ENCODE results near the gene SNX7. TPM values are rescaled to one million over a fixed set of nuclear protein-coding genes. Genes with fewer than 3 reads are reported as not detected.

Gene SNX7
- total and polyA plus RNA-seq, 12 donors = 3.3 to 29.2 (median 18.9) TPM

- WGBS, 4 donors = 94 to 100% (median 98%) methylated on average over 1 of the region's 1 CpG
- intact Hi-C loops (cut with DNase I) = no loop called here
Observed at GRCh38 chr1:98702976-98703375, 41.5 kb downstream of the SNX7 start.

GRCh38 chr1:98704474-98704873 is 43.0 kb downstream of the SNX7 start:
- no peaks in the 10 kb centered on the region for H3K36me3 ChIP-seq (replicated peaks in 1 of 2)
- no peaks in the 10 kb centered on the region for H3K4me1 ChIP-seq (replicated peaks in 1 of 2)
- H3K9me3 ChIP-seq (replicated peaks in 1 of 3) = no peaks in the 10 kb centered on the region
- no peak overlapping the region for H3K4me3 ChIP-seq
- intact Hi-C loops (cut with DNase I) = no loop called here
- WGBS, 4 donors = 76 to 86% (median 81%) methylated on average over 4 of the region's 4 CpGs
- no peaks in the 10 kb centered on the region for H3K27me3 ChIP-seq
- peak in 3 of 7 donors; percentile 1 to 55 (median 16) for DNase-seq
- TF ChIP-seq CTCF (IDR thresholded peaks at IDR 0.05) = no peak
- no peak for TF ChIP-seq POLR2A (IDR thresholded peaks at IDR 0.05)
- H3K27ac ChIP-seq = no peak overlapping the region

More at GRCh38 chr1:98702976-98703375, 41.5 kb downstream of the SNX7 start:
- Histone ChIP-seq H3K27ac (no peak overlapping the region), H3K4me1 (replicated peaks in 1 of 2) (no peaks in the 10 kb centered on the region), H3K4me3 (no peak overlapping the region), H3K36me3 (replicated peaks in 1 of 2) (no peaks in the 10 kb centered on the region), H3K27me3 (no peaks in the 10 kb centered on the region), H3K9me3 (replicated peaks in 1 of 3) (no peaks in the 10 kb centered on the region)
- TF ChIP-seq CTCF (IDR thresholded peaks at IDR 0.05) = no peak
- TF ChIP-seq POLR2A (IDR thresholded peaks at IDR 0.05) = no peak
- no peak for DNase-seq

GRCh38 chr1:98704971-98705370 is 43.5 kb downstream of the SNX7 start:
- no peaks in the 10 kb centered on the region for H3K36me3 ChIP-seq (replicated peaks in 1 of 2)
- no peak overlapping the region for H3K27ac ChIP-seq
- no peak for DNase-seq
- whole genome bisulfite sequencing, 4 donors = 42 to 65% (median 52%) methylated on average over 1 of the region's 1 CpG
- intact Hi-C loops (cut with DNase I) = no loop called here
- no peaks in the 10 kb centered on the region for H3K4me1 ChIP-seq (replicated peaks in 1 of 2)
- H3K9me3 ChIP-seq (replicated peaks in 1 of 3) = no peaks in the 10 kb centered on the region
- TF ChIP-seq CTCF (IDR thresholded peaks at IDR 0.05) (no peak), POLR2A (IDR thresholded peaks at IDR 0.05) (no peak)
- no peaks in the 10 kb centered on the region for H3K27me3 ChIP-seq
- H3K4me3 ChIP-seq = no peak overlapping the region

GRCh38 chr1:98705591-98705990 is 44.1 kb downstream of the SNX7 start:
- DNase-seq = no peak
- Histone ChIP-seq H3K27me3 (no peaks in the 10 kb centered on the region), H3K9me3 (replicated peaks in 1 of 3) (no peaks in the 10 kb centered on the region), H3K36me3 (replicated peaks in 1 of 2) (no peaks in the 10 kb centered on the region), H3K27ac (no peak overlapping the region), H3K4me3 (no peak overlapping the region), H3K4me1 (replicated peaks in 1 of 2) (no peaks in the 10 kb centered on the region)
- 91 to 97% (median 95%) methylated on average over 2 of the region's 2 CpGs for WGBS, 4 donors
- TF ChIP-seq POLR2A (IDR thresholded peaks at IDR 0.05) (no peak), CTCF (IDR thresholded peaks at IDR 0.05) (no peak)
- intact Hi-C loops (cut with DNase I) = no loop called here

All from adrenal gland (tissue), 12 donors.